Activated CD4-positive, alpha-beta memory T cell treated with anti-CD3 and anti-CD28 coated beads for 36 hours (primary cell): ENCODE results near the gene ELN. TPM values are rescaled to one million over a fixed set of nuclear protein-coding genes. Genes with fewer than 3 reads are reported as not detected.

Experiments
- CTCF ChIA-PET: fragments of 350-600 bp; sonication (Branson Sonifier 250); formaldehyde crosslinking; loops from one replicate; lab custom pipeline; 2021; ENCODE audit warnings: antibody characterized with exemption, inconsistent platforms; lab: Charles Lee
- POLR2A ChIA-PET: fragments of 350-600 bp; sonication (Branson Sonifier 250); formaldehyde crosslinking; loops from one replicate; lab custom pipeline; 2021; ENCODE audit warnings: antibody characterized with exemption; lab: Charles Lee
- DNase-seq: peaks from one replicate; pipeline ENCODE4 v3.0.0-alpha.2; 2020
- H3K27ac Mint-ChIP-seq: one replicate; pipeline ENCODE4 v1.8.0; 2021; ENCODE audit warnings: mixed read lengths
- H3K27me3 Mint-ChIP-seq: one replicate; pipeline ENCODE4 v1.8.0; 2021; ENCODE audit warnings: mixed read lengths
- H3K36me3 Mint-ChIP-seq: one replicate; pipeline ENCODE4 v1.8.0; 2021; ENCODE audit warnings: mixed read lengths
- H3K4me1 Mint-ChIP-seq: one replicate; pipeline ENCODE4 v1.8.0; 2021; ENCODE audit warnings: low read depth, mixed read lengths
- H3K4me3 Mint-ChIP-seq: one replicate; pipeline ENCODE4 v1.8.0; 2021; ENCODE audit warnings: mild to moderate bottlenecking, mixed read lengths
- H3K9me3 Mint-ChIP-seq: one replicate; pipeline ENCODE4 v1.8.0; 2021; ENCODE audit warnings: mixed read lengths
- intact Hi-C: fragments of 100-400 bp; cut with micrococcal nuclease; formaldehyde crosslinking; loops from one replicate; pipeline ENCODE4 v1.15.1; 2023
- total RNA-seq, 2 experiments: library from RNA; stranded (reverse); gene quantifications; one replicate each; pipeline ENCODE4 v1.2.3, GENCODE V29; 2021

ELN gene
- total RNA-seq, 2 experiments from 2014 or later, result not detected

GRCh38 chr7:74051629-74052410 lies 23.8 kb downstream of the ELN start:
- no peak overlapping the region for H3K27ac Mint-ChIP-seq

GRCh38 chr7:74052628-74053027 lies 24.7 kb downstream of the ELN start:
- Mint-ChIP-seq H3K27ac (no peak overlapping the region), H3K4me1 (no peaks in the 10 kb centered on the region), H3K9me3 (no peaks in the 10 kb centered on the region), H3K36me3 (no peaks in the 10 kb centered on the region), H3K4me3 (no peak overlapping the region), H3K27me3 (no peaks in the 10 kb centered on the region)
- intact Hi-C loops, result no loop called here
- ChIA-PET POLR2A (no interaction called here), CTCF (no interaction called here)
- no peak for DNase-seq

More at GRCh38 chr7:74051629-74052410, 23.8 kb downstream of the ELN start:
- POLR2A ChIA-PET, result no interaction called here
- Mint-ChIP-seq H3K36me3 (no peaks in the 10 kb centered on the region), H3K4me1 (no peaks in the 10 kb centered on the region), H3K9me3 (no peaks in the 10 kb centered on the region), H3K27me3 (no peaks in the 10 kb centered on the region), H3K4me3 (no peak overlapping the region)
- intact Hi-C loops, result no loop called here
- CTCF ChIA-PET, result no interaction called here
- DNase-seq, result peak; percentile 22

DNA sequence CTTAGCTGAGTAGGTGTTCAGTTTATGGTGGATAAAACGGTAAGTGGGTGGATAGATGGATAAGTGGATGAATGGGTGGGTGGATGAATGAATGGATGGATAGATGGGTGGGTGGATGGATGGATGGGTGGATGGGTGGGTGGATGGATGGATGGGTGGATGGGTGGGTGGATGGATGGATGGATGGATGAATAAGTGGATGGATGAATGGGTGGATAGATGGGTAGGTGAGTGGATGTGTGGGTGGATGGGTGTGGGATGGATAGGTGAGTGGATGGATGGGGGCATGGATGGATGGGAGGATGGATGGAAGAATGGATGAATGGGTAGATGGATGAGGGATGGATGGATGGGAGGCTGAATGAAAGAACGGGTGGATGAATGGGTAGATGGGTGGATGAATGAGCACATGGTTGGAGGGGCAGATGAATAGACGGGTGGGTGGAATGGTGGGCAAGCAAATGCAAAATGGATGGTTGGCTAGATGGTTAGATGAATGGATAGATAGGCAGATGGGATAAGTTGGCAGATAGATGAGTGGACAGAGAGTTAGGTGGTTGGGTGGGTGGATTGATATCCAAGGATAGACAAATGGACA lies 25.7 kb downstream of the ELN start:
- H3K27me3 Mint-ChIP-seq, result no peaks in the 10 kb centered on the region
- ChIA-PET CTCF (no interaction called here), POLR2A (no interaction called here)
- H3K36me3 Mint-ChIP-seq, result no peaks in the 10 kb centered on the region
- no peaks in the 10 kb centered on the region for H3K9me3 Mint-ChIP-seq
- intact Hi-C loops, result no loop called here
- DNase-seq, result no peak
- no peak overlapping the region for H3K27ac Mint-ChIP-seq
- H3K4me1 Mint-ChIP-seq, result no peaks in the 10 kb centered on the region
- no peak overlapping the region for H3K4me3 Mint-ChIP-seq

- POLR2A ChIA-PET, result no interaction called here
- CTCF ChIA-PET, result interaction anchor here (1.4 kb wide), 1 partner anchor 29 kb away, joined by 3 read pairs; no protein-coding TSS in a partner anchor
- Mint-ChIP-seq H3K36me3 (no peaks in the 10 kb centered on the region), H3K9me3 (no peaks in the 10 kb centered on the region), H3K27me3 (peaks cover 4% of the 10 kb centered on the region), H3K4me3 (no peak overlapping the region), H3K27ac (no peak overlapping the region), H3K4me1 (no peaks in the 10 kb centered on the region)
- no peak for DNase-seq
- intact Hi-C loops, result no loop called here
These were observed 28.3 kb downstream of the ELN start for GRCh38 chr7:74056096-74056915.

DNA sequence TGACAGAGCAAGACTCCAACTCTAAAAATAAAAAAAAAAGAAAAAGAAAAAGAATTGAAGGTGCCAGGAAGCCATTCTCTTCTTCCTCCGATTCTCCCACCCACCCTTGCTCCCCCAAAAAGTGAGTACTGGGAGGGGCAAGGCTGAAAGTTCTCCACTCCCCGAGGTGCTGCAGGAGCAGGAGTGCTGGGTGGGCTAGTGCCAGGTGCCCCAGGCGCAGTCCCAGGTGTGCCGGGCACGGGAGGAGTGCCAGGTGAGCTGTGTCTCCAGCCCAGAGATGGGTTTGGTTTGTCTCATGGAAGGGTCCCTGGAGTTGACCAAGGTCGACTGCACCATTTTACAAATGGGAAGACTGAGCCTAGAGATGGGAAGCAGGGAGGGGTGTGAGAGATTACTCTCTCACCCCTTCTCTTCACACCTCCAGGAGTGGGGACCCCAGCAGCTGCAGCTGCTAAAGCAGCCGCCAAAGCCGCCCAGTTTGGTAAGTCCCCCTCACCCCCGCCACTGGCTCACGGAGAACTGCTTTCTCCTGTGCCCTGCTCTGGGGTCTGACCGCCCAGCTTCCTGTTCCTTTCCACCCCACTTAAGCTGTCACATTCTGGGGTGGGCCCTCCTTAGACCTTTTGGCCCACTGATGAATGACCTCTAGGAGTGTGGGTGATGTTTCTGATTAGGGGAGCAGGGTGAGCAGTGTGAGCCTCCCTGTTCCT lies 29.4 kb downstream of the ELN start:
- Mint-ChIP-seq H3K27me3 (peaks cover 4% of the 10 kb centered on the region), H3K4me3 (no peak overlapping the region), H3K36me3 (no peaks in the 10 kb centered on the region), H3K27ac (no peak overlapping the region), H3K4me1 (peaks cover 6% of the 10 kb centered on the region), H3K9me3 (no peaks in the 10 kb centered on the region)
- intact Hi-C loops, result no loop called here
- CTCF ChIA-PET, result interaction anchor here (0.6 to 1.6 kb wide), 3 partner anchors 17 to 343 kb away, joined by 3 to 5 read pairs (median 3); no protein-coding TSS in a partner anchor
- POLR2A ChIA-PET, result no interaction called here
- DNase-seq, result no peak

DNA sequence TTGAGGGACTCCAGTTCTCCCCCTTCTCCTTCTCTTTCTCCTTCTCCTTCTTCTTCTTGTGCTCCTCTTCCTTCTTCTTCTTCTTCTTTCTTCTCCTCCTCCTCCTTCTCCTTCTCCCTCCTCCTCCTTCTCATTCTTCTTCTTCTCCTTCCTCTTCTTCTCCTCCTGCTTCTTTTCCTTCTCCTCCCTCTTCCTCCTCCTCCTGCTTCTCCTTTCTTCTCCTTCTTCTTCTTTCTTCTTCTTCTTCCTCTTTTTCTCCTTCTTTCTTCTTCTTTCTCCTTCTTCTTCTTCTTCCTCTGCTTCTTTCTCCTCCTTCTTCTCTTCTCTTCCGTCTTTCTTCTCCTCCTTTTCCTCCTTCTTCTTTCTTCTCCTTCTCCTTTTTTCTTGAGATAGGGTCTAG lies 30.0 kb downstream of the ELN start:
- Mint-ChIP-seq H3K27ac (no peak overlapping the region), H3K36me3 (no peaks in the 10 kb centered on the region), H3K4me3 (no peak overlapping the region), H3K9me3 (no peaks in the 10 kb centered on the region), H3K4me1 (peaks cover 6% of the 10 kb centered on the region), H3K27me3 (peaks cover 4% of the 10 kb centered on the region)
- intact Hi-C loops, result no loop called here
- CTCF ChIA-PET, result interaction anchor here (1.0 to 1.6 kb wide), 3 partner anchors 31 to 343 kb away, joined by 3 to 5 read pairs (median 3); no protein-coding TSS in a partner anchor
- POLR2A ChIA-PET, result no interaction called here
- DNase-seq, result no peak

DNA sequence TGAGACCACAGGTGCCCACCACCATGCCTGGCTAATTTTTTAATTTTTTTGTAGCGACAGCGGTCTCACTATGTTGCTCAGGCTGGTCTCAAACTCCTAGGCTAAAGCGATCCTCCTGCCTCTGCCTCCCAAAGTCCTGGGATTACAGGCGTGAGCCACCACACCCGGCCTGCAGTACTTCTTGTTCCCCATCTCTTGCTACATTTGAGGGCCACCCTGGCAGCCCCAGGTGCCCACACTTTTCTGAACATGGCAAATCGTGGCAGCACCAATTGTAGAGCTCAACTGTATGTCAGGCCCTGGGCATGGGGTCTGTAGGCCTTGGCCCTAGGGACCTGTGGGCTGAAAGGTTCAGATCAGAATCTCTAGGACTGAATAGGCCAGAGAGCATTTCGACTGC lies 30.5 kb downstream of the ELN start:
- ChIA-PET CTCF (interaction anchor here (1.0 to 1.6 kb wide), 2 partner anchors 32 to 342 kb away, joined by 3 to 5 read pairs; no protein-coding TSS in a partner anchor), POLR2A (no interaction called here)
- intact Hi-C loops, result no loop called here

DNA sequence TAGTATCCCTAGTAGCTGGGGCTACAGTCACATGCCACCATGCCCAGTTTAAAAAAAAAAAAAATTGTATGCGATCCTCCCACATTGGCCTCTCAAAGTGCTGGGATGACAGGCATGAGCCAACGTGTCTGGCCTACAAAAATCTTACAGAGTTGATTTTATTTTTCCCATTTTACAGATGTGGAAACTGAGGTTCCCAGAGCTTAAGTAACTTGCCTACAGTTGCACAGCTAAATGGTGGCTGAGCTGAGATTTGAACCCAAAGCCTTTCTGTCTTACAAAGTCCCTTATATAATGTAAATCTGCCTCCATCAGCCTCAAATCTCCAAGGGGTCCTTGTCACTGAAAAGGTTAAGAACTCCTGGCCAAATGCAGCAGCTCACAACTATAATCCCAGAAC lies 31.1 kb downstream of the ELN start:
- CTCF ChIA-PET, result interaction anchor here (1.0 to 1.6 kb wide), 2 partner anchors 32 to 342 kb away, joined by 3 to 5 read pairs; no protein-coding TSS in a partner anchor
- H3K9me3 Mint-ChIP-seq, result no peaks in the 10 kb centered on the region
- H3K36me3 Mint-ChIP-seq, result no peaks in the 10 kb centered on the region
- no peak for DNase-seq
- H3K27me3 Mint-ChIP-seq, result peaks cover 4% of the 10 kb centered on the region
- peaks cover 6% of the 10 kb centered on the region for H3K4me1 Mint-ChIP-seq
- H3K4me3 Mint-ChIP-seq, result no peak overlapping the region
- no peak overlapping the region for H3K27ac Mint-ChIP-seq
- POLR2A ChIA-PET, result no interaction called here
- intact Hi-C loops, result no loop called here

More for the DNA sequence above, 30.5 kb downstream of the ELN start:
- Mint-ChIP-seq H3K4me3 (no peak overlapping the region), H3K36me3 (no peaks in the 10 kb centered on the region), H3K9me3 (no peaks in the 10 kb centered on the region), H3K4me1 (peaks cover 6% of the 10 kb centered on the region), H3K27ac (no peak overlapping the region), H3K27me3 (peaks cover 4% of the 10 kb centered on the region)
- DNase-seq, result no peak

DNA sequence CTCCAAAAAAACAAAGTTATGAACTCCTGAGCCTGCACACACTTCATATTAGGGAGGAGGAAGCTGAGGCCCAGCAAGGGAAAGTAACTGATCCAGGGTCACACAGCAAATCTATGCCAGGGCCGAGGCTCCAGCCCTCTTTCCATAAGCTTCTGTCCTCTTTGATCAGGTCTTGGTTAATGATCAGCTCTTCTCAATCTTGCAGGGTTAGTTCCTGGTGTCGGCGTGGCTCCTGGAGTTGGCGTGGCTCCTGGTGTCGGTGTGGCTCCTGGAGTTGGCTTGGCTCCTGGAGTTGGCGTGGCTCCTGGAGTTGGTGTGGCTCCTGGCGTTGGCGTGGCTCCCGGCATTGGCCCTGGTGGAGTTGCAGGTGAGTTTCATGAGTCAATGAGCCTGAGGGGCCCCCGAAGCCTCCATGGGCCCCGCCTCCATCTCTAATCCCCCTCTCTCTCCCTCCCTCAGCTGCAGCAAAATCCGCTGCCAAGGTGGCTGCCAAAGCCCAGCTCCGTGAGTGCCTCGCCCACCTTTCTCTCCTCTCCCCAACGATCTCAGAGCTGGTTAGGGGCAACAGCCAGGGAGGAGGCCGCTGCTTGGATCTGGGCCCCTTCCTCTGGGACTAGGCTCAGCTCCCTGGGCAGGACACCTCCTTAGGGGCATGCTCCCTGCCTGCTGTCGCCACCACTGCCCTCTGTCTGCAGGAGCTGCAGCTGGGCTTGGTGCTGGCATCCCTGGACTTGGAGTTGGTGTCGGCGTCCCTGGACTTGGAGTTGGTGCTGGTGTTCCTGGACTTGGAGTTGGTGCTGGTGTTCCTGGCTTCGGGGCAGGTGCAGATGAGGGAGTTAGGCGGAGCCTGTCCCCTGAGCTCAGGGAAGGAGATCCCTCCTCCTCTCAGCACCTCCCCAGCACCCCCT lies 32.0 kb downstream of the ELN start:
- Mint-ChIP-seq H3K4me1 (peaks cover 6% of the 10 kb centered on the region), H3K27me3 (peaks cover 4% of the 10 kb centered on the region), H3K36me3 (no peaks in the 10 kb centered on the region), H3K9me3 (no peaks in the 10 kb centered on the region), H3K27ac (no peak overlapping the region), H3K4me3 (no peak overlapping the region)
- CTCF ChIA-PET, result no interaction called here
- intact Hi-C loops, result no loop called here
- DNase-seq, result no peak
- POLR2A ChIA-PET, result no interaction called here

- Mint-ChIP-seq H3K9me3 (no peaks in the 10 kb centered on the region), H3K4me3 (no peak overlapping the region), H3K4me1 (peaks cover 6% of the 10 kb centered on the region), H3K27ac (peak overlapping the region; percentile 57), H3K36me3 (no peaks in the 10 kb centered on the region), H3K27me3 (peaks cover 4% of the 10 kb centered on the region)
- intact Hi-C loops, result no loop called here
- DNase-seq, result peak; percentile 79
- POLR2A ChIA-PET, result no interaction called here
- CTCF ChIA-PET, result no interaction called here
These were observed 34.0 kb downstream of the ELN start for GRCh38 chr7:74061840-74062539.
